ENCODE data around the gene SEMA4G. TPM values are rescaled to one million over a fixed set of nuclear protein-coding genes. Genes with fewer than 3 reads are reported as not detected.

SEMA4G gene
- total and polyA plus RNA-seq, 2 of the 13 experiments (the other 11 are each of a cell fraction or from before 2014, with no cell fraction given): 46.2 to 207 TPM

GRCh38 chr10:100986952-100987684 lies 17.8 kb downstream of the SEMA4G start, which contains the start of the genes MRPL43 and TWNK (continued):
- TF ChIP-seq ZNF550 (CRISPR knock-in tag; IDR thresholded peaks at IDR 0.05; ENCODE audit: borderline replicate concordance): no peak
- peak; percentile 69 for TF ChIP-seq HOXA5 (CRISPR knock-in tag; IDR thresholded peaks at IDR 0.05)
- no peak for TF ChIP-seq ZNF382 (CRISPR knock-in tag; IDR thresholded peaks at IDR 0.05; ENCODE audit: borderline replicate concordance)
- TF ChIP-seq PPARG (CRISPR knock-in tag; conservative IDR thresholded peaks at IDR 0.05): no peak
- peak; percentile 31; the same call in 1 of the 2 replicates for TF ChIP-seq ARID5B (CRISPR knock-in tag; IDR thresholded peaks at IDR 0.05)
- no peak for TF ChIP-seq ZBTB8A (CRISPR knock-in tag; IDR thresholded peaks at IDR 0.05; ENCODE audit: borderline replicate concordance, low read depth)
- TF ChIP-seq RAD21 (CRISPR knock-in tag; IDR thresholded peaks at IDR 0.05): no peak
- TF ChIP-seq DNMT3B (CRISPR knock-in tag; conservative IDR thresholded peaks at IDR 0.05): 0 out of 2 replicates have a peak, but pooled peaks have one; percentile 39
- TF ChIP-seq ZNF549 (CRISPR knock-in tag; IDR thresholded peaks at IDR 0.05): no peak
- TF ChIP-seq POLR2AphosphoS2 (IDR thresholded peaks at IDR 0.05; ENCODE audit: low read depth, low read length): 0 out of 2 replicates have a peak, but pooled peaks have one; percentile 43
- TF ChIP-seq POGZ (CRISPR knock-in tag; IDR thresholded peaks at IDR 0.05): no peak
- TF ChIP-seq ZBTB20 (CRISPR knock-in tag; IDR thresholded peaks at IDR 0.05; ENCODE audit: borderline replicate concordance, low read depth): peak; percentile 75; the same call in 1 of the 2 replicates
- no peak; the same call in 1 of the 2 replicates for TF ChIP-seq ZNF749 (CRISPR knock-in tag; IDR thresholded peaks at IDR 0.05; ENCODE audit: borderline replicate concordance)
- no peak; the same call in 1 of the 2 replicates for TF ChIP-seq CSRNP2 (CRISPR knock-in tag; conservative IDR thresholded peaks at IDR 0.05; ENCODE audit: low read depth)
- TF ChIP-seq CREB1 (IDR thresholded peaks at IDR 0.05): 0 out of 2 replicates have a peak, but pooled peaks have one; percentile 9
- no peak for TF ChIP-seq CREB1 (CRISPR knock-in tag; IDR thresholded peaks at IDR 0.05)
- 0 out of 2 replicates have a peak, but pooled peaks have one; percentile 45 for TF ChIP-seq EEA1 (CRISPR knock-in tag; IDR thresholded peaks at IDR 0.05; ENCODE audit: borderline replicate concordance)
- TF ChIP-seq NFYC (CRISPR knock-in tag; IDR thresholded peaks at IDR 0.05): no peak
- no peak for TF ChIP-seq ZBTB49 (CRISPR knock-in tag; IDR thresholded peaks at IDR 0.05; ENCODE audit: borderline replicate concordance)
- TF ChIP-seq ZNF124 (CRISPR knock-in tag; IDR thresholded peaks at IDR 0.05): 0 out of 2 replicates have a peak, but pooled peaks have one; percentile 38
- peak; percentile 25; the same call in 1 of the 2 replicates for TF ChIP-seq HBP1 (CRISPR knock-in tag; IDR thresholded peaks at IDR 0.05; ENCODE audit: low read depth)
